Ovary (tissue), 3 donors: ENCODE data around the gene HRAS.

Experiments used
- POLR2A ChIP-seq: fragments of 450-650 bp; IDR thresholded peaks from one replicate; pipeline ENCODE4 v1.6.1; 2017; ENCODE audit warnings: antibody characterized with exemption, mild to moderate bottlenecking, moderate library complexity
- TF ChIP-seq, protein P1 (sequence below), 3 donors: fragments of 450-650 bp in 2 of 3; fragments of 200-600 bp in 1 of 3; IDR thresholded peaks; one replicate each; pipeline versions ENCODE4 v1.5.1 to v1.8.0; 2016 to 2022; ENCODE audit warnings: antibody characterized with exemption in 3 of 3, mild to moderate bottlenecking in 1 of 3
- donor health status: DM: no; HTN: no; CAD: no.

DNA sequence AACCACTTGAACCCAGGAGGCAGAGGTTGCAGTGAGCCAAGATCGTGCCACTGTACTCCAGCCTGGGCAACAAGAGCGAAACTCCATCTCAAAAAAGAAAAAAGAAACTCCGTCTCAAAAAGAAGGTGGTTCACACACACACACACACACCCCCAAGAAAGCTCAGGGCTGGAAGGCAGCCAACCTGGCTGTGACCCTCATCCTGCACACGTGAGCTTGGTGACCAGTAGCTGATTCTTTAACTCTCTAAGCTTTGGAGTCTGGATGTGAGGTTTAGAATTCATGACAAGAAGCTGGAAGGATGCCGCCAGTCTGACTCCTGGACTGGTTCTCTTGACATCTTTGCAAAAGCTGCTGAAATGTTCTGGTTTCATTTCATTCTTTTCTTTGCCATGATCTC, 26.4 kb downstream of the HRAS start:
- TF ChIP-seq, protein P1, sequence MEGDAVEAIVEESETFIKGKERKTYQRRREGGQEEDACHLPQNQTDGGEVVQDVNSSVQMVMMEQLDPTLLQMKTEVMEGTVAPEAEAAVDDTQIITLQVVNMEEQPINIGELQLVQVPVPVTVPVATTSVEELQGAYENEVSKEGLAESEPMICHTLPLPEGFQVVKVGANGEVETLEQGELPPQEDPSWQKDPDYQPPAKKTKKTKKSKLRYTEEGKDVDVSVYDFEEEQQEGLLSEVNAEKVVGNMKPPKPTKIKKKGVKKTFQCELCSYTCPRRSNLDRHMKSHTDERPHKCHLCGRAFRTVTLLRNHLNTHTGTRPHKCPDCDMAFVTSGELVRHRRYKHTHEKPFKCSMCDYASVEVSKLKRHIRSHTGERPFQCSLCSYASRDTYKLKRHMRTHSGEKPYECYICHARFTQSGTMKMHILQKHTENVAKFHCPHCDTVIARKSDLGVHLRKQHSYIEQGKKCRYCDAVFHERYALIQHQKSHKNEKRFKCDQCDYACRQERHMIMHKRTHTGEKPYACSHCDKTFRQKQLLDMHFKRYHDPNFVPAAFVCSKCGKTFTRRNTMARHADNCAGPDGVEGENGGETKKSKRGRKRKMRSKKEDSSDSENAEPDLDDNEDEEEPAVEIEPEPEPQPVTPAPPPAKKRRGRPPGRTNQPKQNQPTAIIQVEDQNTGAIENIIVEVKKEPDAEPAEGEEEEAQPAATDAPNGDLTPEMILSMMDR (IDR thresholded peaks at IDR 0.05): no peak
- no peak for TF ChIP-seq POLR2A
